HG03196 (cell line): Measurements from ENCODE around the gene CHCHD6.

Source experiments
- ATAC-seq: cut with Tn5 transposase; IDR thresholded peaks from one replicate; pipeline ENCODE4 v1.9.1; 2021; ENCODE audit not compliant: unreplicated experiment

CHCHD6 gene

GRCh38 chr3:127003175-127003555 is 299.1 kb downstream of the CHCHD6 start:
- ATAC-seq = no peak

GRCh38 chr3:127003601-127004280 is 299.7 kb downstream of the CHCHD6 start:
- no peak for ATAC-seq

- ATAC-seq = no peak
Measured at GRCh38 chr3:127004641-127005397, 300.8 kb downstream of the CHCHD6 start.

GRCh38 chr3:127005864-127006500 is 301.9 kb downstream of the CHCHD6 start:
- no peak for ATAC-seq

- no peak for ATAC-seq
Measured at GRCh38 chr3:127006781-127007436, 302.9 kb downstream of the CHCHD6 start.

- no peak for ATAC-seq
Measured at GRCh38 chr3:127008236-127008635, 304.2 kb downstream of the CHCHD6 start.

GRCh38 chr3:127009531-127009930 is 305.5 kb downstream of the CHCHD6 start:
- no peak for ATAC-seq
